C4-2B (cell line): ENCODE results near the gene GMPR.
"Not testable (repeated sequence)": the region's sequence is repeated elsewhere in the genome, so short reads cannot be mapped to it uniquely, and the experiment has no call there.

Experiments
- H3K27ac ChIP-seq: fragments of 450-650 bp; 2 replicates; pipeline ENCODE4 v1.5.1; 2017
- ZFX ChIP-seq: fragments of 450-650 bp; IDR thresholded peaks from 2 replicates; pipeline ENCODE4 v1.6.1; 2017
- TF ChIP-seq, protein P1 (sequence below): fragments of 450-650 bp; conservative IDR thresholded peaks from 2 replicates; pipeline ENCODE4 v1.5.1; 2017; ENCODE audit warnings: mild to moderate bottlenecking

GMPR gene

DNA sequence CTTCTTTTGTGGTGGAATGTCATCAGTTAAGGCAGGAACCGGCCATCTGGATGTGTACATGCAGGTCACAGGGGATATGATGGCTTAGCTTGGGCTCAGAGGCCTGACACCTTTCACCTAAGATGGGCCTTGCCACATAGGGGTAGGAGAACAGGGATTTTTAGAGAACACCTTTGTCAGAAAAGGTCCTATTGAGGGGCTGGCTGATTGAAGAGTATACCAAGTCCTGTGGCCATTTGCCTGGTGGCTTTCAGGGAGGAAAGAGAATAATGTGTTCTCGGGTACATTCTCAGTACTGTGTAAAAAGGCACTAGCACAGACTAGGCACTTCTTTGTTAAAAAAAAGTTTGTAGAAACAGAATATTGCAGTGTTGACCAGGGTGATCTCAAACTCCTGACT is 26.4 kb downstream of the GMPR start:
- TF ChIP-seq, protein P1, sequence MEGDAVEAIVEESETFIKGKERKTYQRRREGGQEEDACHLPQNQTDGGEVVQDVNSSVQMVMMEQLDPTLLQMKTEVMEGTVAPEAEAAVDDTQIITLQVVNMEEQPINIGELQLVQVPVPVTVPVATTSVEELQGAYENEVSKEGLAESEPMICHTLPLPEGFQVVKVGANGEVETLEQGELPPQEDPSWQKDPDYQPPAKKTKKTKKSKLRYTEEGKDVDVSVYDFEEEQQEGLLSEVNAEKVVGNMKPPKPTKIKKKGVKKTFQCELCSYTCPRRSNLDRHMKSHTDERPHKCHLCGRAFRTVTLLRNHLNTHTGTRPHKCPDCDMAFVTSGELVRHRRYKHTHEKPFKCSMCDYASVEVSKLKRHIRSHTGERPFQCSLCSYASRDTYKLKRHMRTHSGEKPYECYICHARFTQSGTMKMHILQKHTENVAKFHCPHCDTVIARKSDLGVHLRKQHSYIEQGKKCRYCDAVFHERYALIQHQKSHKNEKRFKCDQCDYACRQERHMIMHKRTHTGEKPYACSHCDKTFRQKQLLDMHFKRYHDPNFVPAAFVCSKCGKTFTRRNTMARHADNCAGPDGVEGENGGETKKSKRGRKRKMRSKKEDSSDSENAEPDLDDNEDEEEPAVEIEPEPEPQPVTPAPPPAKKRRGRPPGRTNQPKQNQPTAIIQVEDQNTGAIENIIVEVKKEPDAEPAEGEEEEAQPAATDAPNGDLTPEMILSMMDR = no peak
- no peak for TF ChIP-seq ZFX
- no peak overlapping the region for H3K27ac ChIP-seq

DNA sequence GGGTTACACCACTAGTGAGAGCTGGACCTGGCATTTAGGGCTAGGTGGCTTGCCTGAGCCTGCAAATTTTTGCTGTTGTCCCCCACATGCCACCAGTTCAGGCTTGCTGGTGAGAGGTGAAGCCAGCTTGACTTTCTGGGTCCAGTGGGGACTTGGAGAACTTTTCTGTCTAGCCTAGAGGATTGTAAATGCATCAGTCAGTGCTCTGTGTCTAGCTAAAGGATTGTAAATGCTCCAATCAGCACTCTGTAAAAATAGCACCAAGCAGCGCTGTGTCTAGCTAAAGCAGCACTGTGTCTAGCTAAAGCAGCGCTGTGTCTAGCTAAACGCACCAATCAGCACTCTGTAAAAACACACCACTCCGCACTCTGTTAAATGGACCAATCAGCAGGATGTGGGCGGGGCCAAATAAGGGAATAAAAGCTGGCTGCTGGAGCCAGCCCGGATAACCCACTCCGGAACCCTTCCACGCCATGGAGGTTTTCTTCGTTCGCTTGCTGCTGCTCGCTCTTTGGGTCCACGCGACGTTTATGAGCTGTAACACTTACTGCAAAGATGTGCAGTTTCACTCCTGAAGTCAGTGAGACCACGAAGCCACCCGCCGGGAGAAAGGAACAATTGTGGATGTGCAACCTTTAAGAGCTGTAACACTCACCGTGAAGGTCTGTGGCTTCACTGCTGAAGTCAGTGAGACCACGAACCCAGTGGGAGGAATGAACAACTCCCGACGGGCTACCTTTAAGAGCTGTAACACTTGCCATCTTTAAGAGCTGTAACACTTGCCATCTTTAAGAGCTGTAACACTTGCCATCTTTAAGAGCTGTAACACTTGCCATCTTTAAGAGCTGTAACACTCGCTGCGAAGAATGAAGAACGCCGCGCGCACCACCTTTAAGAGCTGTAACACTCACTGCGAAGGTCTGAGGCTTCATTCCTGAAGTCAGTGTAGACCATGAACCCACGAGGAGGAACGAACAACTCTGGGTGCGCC is 27.3 kb downstream of the GMPR start:
- H3K27ac ChIP-seq = no peak overlapping the region
- TF ChIP-seq, protein P1 = no peak
- TF ChIP-seq ZFX = no peak

DNA sequence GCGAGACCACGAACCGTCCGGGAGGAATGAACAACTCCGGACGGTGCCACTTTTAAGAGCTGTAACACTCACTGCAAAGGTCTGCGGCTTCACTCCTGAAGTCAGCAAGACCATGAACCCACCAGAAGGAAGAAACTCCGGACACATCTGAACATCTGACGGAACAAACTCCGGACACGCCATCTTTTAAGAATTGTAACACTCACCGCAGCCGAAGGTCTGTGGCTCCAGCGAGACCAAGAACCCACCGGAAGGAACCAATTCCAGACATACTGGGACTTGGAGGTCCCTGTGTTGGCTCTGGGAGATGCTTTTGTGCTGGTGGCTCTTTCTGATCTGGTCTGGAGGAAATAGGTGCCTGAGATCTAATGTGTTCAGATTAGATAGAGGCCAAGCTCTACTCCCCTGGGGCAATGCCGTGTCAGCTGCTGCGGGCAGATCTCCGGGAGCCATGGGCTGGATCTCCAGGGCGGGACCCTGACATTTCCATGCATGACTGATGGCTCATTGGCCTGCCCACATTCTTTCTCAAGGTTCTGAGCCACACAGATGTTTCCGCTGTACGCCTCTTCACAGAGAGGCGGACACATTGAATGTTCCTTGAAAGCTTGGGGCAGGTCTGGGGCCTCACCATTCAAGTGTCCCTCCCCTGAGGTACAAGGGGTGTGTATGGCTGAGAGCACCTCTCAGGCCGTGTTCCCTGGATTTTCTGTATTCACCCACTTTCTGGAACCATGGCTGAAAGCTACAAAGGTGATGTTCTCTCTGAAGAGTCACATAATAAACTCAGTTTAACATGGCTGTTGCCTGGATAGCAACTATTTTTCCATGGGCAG is 29.3 kb downstream of the GMPR start:
- H3K27ac ChIP-seq = no peak overlapping the region
- TF ChIP-seq, protein P1 = no peak

DNA sequence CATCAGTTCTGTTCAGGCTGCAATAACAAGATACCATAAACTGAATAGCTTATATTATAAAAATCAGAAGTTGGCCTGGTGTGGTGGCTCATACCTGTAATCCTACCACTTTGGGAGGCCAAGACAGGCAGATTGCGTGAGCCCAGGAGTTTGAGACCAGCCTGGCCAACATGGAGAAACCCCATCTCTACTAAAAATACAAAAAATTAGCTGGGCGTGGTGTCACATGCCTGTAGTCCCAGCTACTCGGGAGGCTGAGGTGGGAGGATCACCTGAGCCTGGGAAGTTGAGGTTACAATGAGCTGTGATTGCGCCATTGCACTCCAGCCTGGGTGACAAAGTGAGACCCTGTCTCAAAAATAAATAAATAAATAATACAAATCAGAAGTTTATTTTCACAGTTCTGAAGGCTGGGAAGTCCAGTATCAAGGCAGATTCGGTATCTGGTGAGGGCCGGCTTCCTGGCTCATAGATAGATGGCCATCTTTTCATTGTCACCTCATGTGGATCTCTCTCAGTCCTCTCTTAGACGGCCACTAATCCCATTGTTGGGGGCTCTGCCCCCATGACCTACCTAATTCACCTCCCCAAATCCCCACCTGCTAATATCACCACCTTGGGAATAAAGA is 31.2 kb downstream of the GMPR start:
- H3K27ac ChIP-seq = not testable (repeated sequence)

DNA sequence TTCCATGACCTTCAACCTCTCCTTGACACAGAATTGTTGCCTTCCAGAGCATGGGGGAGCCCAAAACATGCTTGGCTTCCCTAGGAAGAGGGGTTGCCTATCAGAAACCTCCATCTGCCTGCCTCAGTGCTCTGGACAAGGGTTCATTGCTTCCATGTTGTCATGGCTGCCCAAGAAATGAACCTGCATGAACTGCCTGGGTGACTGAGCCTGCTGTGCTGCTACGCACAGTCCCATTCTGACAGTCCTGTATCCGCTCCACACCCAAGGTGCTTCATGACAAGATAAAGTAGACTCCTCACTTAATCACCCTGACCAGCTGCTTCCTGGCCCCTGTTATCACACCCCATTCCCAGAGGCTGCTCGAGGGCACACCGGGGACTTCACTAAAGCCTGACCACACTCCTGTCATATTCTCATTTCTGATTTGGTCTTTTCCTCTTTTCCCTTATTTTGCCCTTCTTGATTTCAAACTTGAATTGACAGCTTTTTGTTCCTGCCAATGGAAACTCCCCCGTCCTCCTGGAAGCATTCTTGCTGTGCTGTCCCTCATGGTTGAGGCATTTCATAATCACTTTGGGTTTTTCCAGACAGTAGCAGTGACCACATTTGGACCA is 31.9 kb downstream of the GMPR start:
- no peak overlapping the region for H3K27ac ChIP-seq
- TF ChIP-seq, protein P1 = no peak
- TF ChIP-seq ZFX = no peak

DNA sequence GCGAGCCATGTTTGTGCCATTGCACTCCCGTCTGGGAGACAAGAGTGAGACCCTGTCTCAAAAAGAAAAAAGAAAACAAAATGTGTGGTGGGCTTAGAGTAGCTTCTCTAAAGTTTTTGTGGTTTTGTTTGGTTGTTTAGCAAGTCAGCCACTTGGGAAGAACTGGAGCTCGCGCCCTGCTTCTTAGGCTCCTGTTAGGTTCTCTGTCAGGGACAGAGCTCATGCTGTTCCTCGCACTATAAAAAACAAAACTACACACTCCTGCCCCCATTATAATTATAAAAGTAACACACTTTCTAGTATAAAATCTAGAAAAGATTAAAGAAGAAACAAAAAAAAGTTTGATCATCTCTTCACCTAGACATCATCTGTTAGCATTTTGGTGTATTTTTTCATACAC is 33.0 kb downstream of the GMPR start:
- H3K27ac ChIP-seq = no peak overlapping the region
- no peak for TF ChIP-seq ZFX
- TF ChIP-seq, protein P1 = no peak

DNA sequence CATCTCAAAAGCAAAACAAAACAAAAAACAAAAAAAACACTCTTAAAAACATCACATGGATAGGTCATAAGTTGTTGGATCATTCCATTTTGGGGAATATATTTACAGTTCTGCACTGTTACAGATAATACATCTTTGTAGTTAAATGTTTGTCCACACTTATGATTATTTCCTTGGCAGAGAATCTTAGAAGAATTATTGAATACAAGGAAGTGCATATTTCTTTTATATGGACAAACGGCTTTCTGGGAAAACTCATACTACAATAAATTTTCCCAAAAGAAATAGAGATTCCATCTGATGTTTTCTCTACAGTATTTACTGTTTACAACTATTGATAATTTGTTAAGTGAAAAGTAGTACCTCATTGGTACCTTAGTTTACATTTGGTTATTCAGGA is 33.8 kb downstream of the GMPR start:
- TF ChIP-seq ZFX = no peak
- TF ChIP-seq, protein P1 = no peak
- no peak overlapping the region for H3K27ac ChIP-seq
